Neural progenitor cell (in vitro differentiated cells): ENCODE measurements around the gene LCMT1.

Source experiments
- EZH2 ChIP-seq: fragments of 200-600 bp; sonication (generic); IDR thresholded peaks from 2 replicates; pipeline ENCODE4 v1.6.1; 2017; ENCODE audit warnings: antibody characterized with exemption, mild to moderate bottlenecking, moderate library complexity
- TF ChIP-seq, protein P1 (sequence below): fragments of 200-600 bp; sonication (generic); IDR thresholded peaks from 2 replicates; pipeline ENCODE4 v1.5.1; 2017; ENCODE audit warnings: antibody characterized with exemption, mild to moderate bottlenecking

DNA sequence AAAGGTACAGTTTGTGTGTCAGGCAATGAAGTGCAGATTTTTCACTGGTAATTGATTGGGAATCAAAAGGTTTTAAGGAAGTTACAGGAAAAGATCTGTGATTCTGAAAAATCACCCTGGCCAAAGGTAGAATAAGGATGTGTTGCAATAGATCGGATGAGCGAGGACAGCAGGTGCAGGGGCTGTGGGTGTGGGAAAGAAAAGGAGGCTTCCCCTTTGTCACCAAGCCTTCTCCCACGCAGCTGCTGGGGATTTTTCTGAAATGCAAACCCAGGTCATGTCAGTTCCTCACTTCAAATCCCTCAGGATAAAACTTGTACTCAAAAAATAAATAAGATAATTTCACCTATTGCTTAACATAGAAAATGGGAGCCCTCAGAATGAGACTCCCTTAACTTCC, 48.4 kb upstream of the LCMT1 start:
- TF ChIP-seq, protein P1, sequence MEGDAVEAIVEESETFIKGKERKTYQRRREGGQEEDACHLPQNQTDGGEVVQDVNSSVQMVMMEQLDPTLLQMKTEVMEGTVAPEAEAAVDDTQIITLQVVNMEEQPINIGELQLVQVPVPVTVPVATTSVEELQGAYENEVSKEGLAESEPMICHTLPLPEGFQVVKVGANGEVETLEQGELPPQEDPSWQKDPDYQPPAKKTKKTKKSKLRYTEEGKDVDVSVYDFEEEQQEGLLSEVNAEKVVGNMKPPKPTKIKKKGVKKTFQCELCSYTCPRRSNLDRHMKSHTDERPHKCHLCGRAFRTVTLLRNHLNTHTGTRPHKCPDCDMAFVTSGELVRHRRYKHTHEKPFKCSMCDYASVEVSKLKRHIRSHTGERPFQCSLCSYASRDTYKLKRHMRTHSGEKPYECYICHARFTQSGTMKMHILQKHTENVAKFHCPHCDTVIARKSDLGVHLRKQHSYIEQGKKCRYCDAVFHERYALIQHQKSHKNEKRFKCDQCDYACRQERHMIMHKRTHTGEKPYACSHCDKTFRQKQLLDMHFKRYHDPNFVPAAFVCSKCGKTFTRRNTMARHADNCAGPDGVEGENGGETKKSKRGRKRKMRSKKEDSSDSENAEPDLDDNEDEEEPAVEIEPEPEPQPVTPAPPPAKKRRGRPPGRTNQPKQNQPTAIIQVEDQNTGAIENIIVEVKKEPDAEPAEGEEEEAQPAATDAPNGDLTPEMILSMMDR = no peak
- TF ChIP-seq EZH2 = no peak
